Thymus (tissue), 11 donors: ENCODE measurements around the gene TP73. TPM values are rescaled to one million over a fixed set of nuclear protein-coding genes. Genes with fewer than 3 reads are reported as not detected.

ENCODE experiments used
- DNase-seq, 9 donors: peaks; one replicate each; pipeline ENCODE4 v3.0.0-alpha.2; 2013; ENCODE audit warnings: low spot score in 9 of 9, low read depth in 6 of 9, missing footprints in 1 of 9
- H3K27ac ChIP-seq, 2 donors: one replicate each; pipeline ENCODE4 v1.5.1; 2013; ENCODE audit warnings: control low read depth in 1 of 2, low read depth in 1 of 2, low read length in 1 of 2, mild to moderate bottlenecking in 1 of 2, moderate library complexity in 1 of 2
- H3K27me3 ChIP-seq, 2 donors: one replicate each; pipeline ENCODE4 v1.5.1; 2013; ENCODE audit warnings: low read length in 1 of 2; ENCODE audit not compliant: control insufficient read depth in 2 of 2, insufficient read depth in 1 of 2
- H3K36me3 ChIP-seq, 2 donors: one replicate each; pipeline ENCODE4 v1.5.1; 2013; ENCODE audit warnings: low read length in 1 of 2, mild to moderate bottlenecking in 1 of 2, moderate library complexity in 1 of 2; ENCODE audit not compliant: control insufficient read depth in 2 of 2, insufficient read depth in 2 of 2
- H3K4me1 ChIP-seq, 2 donors: one replicate each; pipeline ENCODE4 v1.5.1; 2013; ENCODE audit warnings: low read length in 2 of 2; ENCODE audit not compliant: control insufficient read depth in 2 of 2, insufficient read depth in 2 of 2
- H3K4me3 ChIP-seq, 2 donors: one replicate each; pipeline ENCODE4 v1.5.1; 2013; ENCODE audit warnings: low read length in 2 of 2, control low read depth in 1 of 2, mild to moderate bottlenecking in 1 of 2
- H3K9me3 ChIP-seq, 2 donors: one replicate each; pipeline ENCODE4 v1.5.1; 2013; ENCODE audit warnings: low read length in 1 of 2, mild to moderate bottlenecking in 1 of 2; ENCODE audit not compliant: control insufficient read depth in 2 of 2, insufficient read depth in 1 of 2
- whole genome bisulfite sequencing: extraction: QIAGEN DNeasy Blood & Tissue Kit; methylation state at CpG from one replicate; pipeline ENCODE4 v1.1.7; 2013; 5-methylcytosine and 5-hydroxymethylcytosine counted together
- polyA plus RNA-seq: library from polyadenylated mRNA; stranded (reverse); fragments of 200-250 nt; gene quantifications from one replicate; pipeline ENCODE4 v1.2.3, GENCODE V29; 2013
- total RNA-seq: library from RNA; stranded (reverse); fragments of 120-200 nt; gene quantifications from one replicate; pipeline ENCODE4 v1.2.4, GENCODE V29; 2013
- donor health status: healthy.

Gene TP73
- total and polyA plus RNA-seq, 2 donors = 2.6 to 2.9 TPM

- WGBS = 95% methylated on average over 12 of the region's 12 CpGs
- no peak for DNase-seq
- H3K36me3 ChIP-seq = peaks cover 8 to 18% of the 10 kb centered on the region in 2 donors
- H3K4me1 ChIP-seq = peaks cover 0 to 5% of the 10 kb centered on the region in 2 donors
- no peak overlapping the region for H3K4me3 ChIP-seq
- H3K27ac ChIP-seq = peak overlapping the region in 1 of 2 donors; percentile 44
- H3K27me3 ChIP-seq = peaks cover 0 to 17% of the 10 kb centered on the region in 2 donors
- no peaks in the 10 kb centered on the region for H3K9me3 ChIP-seq
These were observed 82.8 kb downstream of the TP73 start for GRCh38 chr1:3735027-3735681.

DNA sequence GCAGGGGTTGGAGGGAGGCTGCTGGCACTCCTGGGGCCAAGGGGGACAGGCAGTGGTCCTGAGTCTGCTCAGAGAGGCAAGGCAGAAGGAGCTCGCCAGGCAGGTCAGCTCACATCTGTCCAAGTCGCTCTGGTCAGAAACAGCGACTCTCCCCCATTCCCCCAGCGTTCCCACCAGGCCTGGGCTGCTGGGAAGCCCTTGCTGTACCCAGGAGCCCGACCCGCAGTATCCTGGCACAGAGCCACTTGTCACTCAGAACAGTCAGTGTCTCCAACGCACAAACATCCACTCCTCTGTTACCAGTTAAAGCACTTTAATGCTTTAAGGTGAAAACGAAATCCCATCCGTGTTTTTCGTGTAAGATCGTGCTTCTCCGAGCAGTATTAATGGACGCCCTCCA lies 83.4 kb downstream of the TP73 start:
- peak in 1 of 9 donors; percentile 22 for DNase-seq
- Histone ChIP-seq H3K9me3 (no peaks in the 10 kb centered on the region), H3K4me1 (peaks cover 0 to 5% of the 10 kb centered on the region in 2 donors), H3K36me3 (peaks cover 8 to 23% of the 10 kb centered on the region in 2 donors), H3K27me3 (peaks cover 0 to 17% of the 10 kb centered on the region in 2 donors), H3K27ac (peak overlapping the region in 1 of 2 donors; percentile 44), H3K4me3 (no peak overlapping the region)
- 95% methylated on average over 13 of the region's 13 CpGs for WGBS

GRCh38 chr1:3736131-3736561 lies 83.8 kb downstream of the TP73 start:
- H3K9me3 ChIP-seq = no peaks in the 10 kb centered on the region
- WGBS = 93% methylated on average over 13 of the region's 13 CpGs
- peaks cover 8 to 23% of the 10 kb centered on the region in 2 donors for H3K36me3 ChIP-seq
- DNase-seq = no peak
- H3K4me3 ChIP-seq = no peak overlapping the region
- peaks cover 0 to 5% of the 10 kb centered on the region in 2 donors for H3K4me1 ChIP-seq
- H3K27me3 ChIP-seq = peaks cover 0 to 17% of the 10 kb centered on the region in 2 donors
- H3K27ac ChIP-seq = peak overlapping the region; percentile 72 to 86

GRCh38 chr1:3736708-3737107 lies 84.4 kb downstream of the TP73 start:
- Histone ChIP-seq H3K36me3 (peaks cover 8 to 27% of the 10 kb centered on the region in 2 donors), H3K27me3 (peaks cover 0 to 15% of the 10 kb centered on the region in 2 donors), H3K27ac (peak overlapping the region; percentile 0 to 86), H3K4me1 (peaks cover 0 to 5% of the 10 kb centered on the region in 2 donors), H3K9me3 (no peaks in the 10 kb centered on the region), H3K4me3 (no peak overlapping the region)
- no peak for DNase-seq
- 90% methylated on average over 14 of the region's 14 CpGs for WGBS

GRCh38 chr1:3738943-3739342 lies 86.6 kb downstream of the TP73 start:
- H3K36me3 ChIP-seq = peaks cover 12 to 36% of the 10 kb centered on the region in 2 donors
- no peak for DNase-seq
- WGBS = 98% methylated on average over 12 of the region's 12 CpGs

DNA sequence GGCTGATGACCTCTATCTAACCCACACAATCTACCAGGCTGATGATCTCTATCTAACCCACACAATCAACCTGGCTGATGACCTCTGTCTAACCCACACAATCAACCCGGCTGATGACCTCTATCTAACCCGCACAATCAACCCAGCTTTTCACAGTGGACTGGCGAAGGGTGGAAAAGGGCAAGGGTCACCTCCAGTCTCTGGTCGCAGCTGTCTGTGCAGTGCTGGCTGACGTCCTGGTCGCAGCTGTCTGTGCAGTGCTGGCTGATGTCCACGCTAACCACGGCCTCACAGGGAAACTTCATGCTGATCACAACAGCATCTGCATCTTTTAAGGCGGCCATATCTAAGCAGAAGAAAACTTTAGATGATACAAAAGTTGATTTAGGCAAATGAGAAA lies 87.7 kb downstream of the TP73 start:
- peaks cover 0 to 3% of the 10 kb centered on the region in 2 donors for H3K4me1 ChIP-seq
- no peak for DNase-seq
- peaks cover 12 to 31% of the 10 kb centered on the region in 2 donors for H3K36me3 ChIP-seq
- no peaks in the 10 kb centered on the region for H3K27me3 ChIP-seq
- no peak overlapping the region for H3K27ac ChIP-seq
- no peaks in the 10 kb centered on the region for H3K9me3 ChIP-seq
- WGBS = 94% methylated on average over 9 of the region's 9 CpGs
- no peak overlapping the region for H3K4me3 ChIP-seq

More at GRCh38 chr1:3738943-3739342, 86.6 kb downstream of the TP73 start:
- H3K27ac ChIP-seq = no peak overlapping the region
- H3K27me3 ChIP-seq = no peaks in the 10 kb centered on the region
- H3K9me3 ChIP-seq = no peaks in the 10 kb centered on the region
- H3K4me1 ChIP-seq = peaks cover 0 to 5% of the 10 kb centered on the region in 2 donors
- H3K4me3 ChIP-seq = no peak overlapping the region

DNA sequence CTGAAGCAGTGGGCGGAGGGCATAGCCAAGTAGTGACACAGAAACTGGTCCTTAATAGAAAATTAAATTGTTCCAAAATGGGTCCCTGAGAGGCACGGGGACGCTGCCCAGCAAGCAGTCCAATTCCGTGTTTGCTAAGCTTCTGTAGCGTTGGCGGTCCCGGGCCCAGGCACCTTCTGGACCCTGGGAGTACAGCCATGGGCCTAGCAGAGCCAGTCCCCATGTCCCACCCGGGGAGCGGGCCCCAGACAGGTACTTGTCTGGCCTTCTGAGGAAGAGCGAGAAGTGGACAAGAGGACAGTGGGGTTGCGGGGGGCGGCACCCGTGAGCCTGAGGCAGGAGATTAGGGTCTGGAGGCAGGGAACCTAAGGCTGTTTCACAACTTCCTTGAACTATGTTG lies 88.4 kb downstream of the TP73 start:
- WGBS = 99% methylated on average over 13 of the region's 13 CpGs
- no peaks in the 10 kb centered on the region for H3K9me3 ChIP-seq

GRCh38 chr1:3741566-3742438 lies 89.5 kb downstream of the TP73 start:
- DNase-seq = no peak
- Histone ChIP-seq H3K9me3 (peaks cover 0 to 1% of the 10 kb centered on the region in 2 donors), H3K36me3 (peaks cover 12 to 28% of the 10 kb centered on the region in 2 donors)

More for the DNA sequence above, 88.4 kb downstream of the TP73 start:
- peaks cover 12 to 28% of the 10 kb centered on the region in 2 donors for H3K36me3 ChIP-seq
- no peak overlapping the region for H3K4me3 ChIP-seq
- no peak overlapping the region for H3K27ac ChIP-seq
- H3K4me1 ChIP-seq = peaks cover 0 to 3% of the 10 kb centered on the region in 2 donors
- DNase-seq = no peak
- H3K27me3 ChIP-seq = no peaks in the 10 kb centered on the region

More at GRCh38 chr1:3741566-3742438, 89.5 kb downstream of the TP73 start:
- 97% methylated on average over 22 of the region's 22 CpGs for WGBS
- Histone ChIP-seq H3K27me3 (peaks cover 0 to 2% of the 10 kb centered on the region in 2 donors), H3K4me3 (no peak overlapping the region), H3K27ac (no peak overlapping the region), H3K4me1 (peaks cover 2 to 7% of the 10 kb centered on the region in 2 donors)
